Spleen (tissue), 11 donors: ENCODE data around the gene RALGDS. TPM values are rescaled to one million over a fixed set of nuclear protein-coding genes. Genes with fewer than 3 reads are reported as not detected.
"Not testable (repeated sequence)": the region's sequence is repeated elsewhere in the genome, so short reads cannot be mapped to it uniquely, and the experiment has no call there.

Experiments used
- DNase-seq: peaks from one replicate; pipeline ENCODE4 v3.0.0-alpha.2; 2020
- H3K27ac ChIP-seq, 8 donors: fragments of 200-600 bp; sonication (generic) in 7 of 8; 1 replicate in 4 of 8; 2 replicates in 4 of 8; pipeline versions ENCODE4 v1.5.0 to v1.8.0; 2016 to 2021; ENCODE audit warnings: inconsistent platforms in 4 of 8, mild to moderate bottlenecking in 4 of 8, moderate library complexity in 1 of 8
- H3K27me3 ChIP-seq, 7 donors: fragments of 200-600 bp; sonication (generic) in 6 of 7; replicated peaks in 1 of 7; 1 replicate in 4 of 7; 2 replicates in 3 of 7; pipeline versions ENCODE4 v1.5.0 to v1.8.0; 2016 to 2021; ENCODE audit warnings: inconsistent platforms in 3 of 7, mild to moderate bottlenecking in 1 of 7
- H3K36me3 ChIP-seq, 6 donors: fragments of 200-600 bp; sonication (generic) in 5 of 6; 1 replicate in 4 of 6; 2 replicates in 2 of 6; pipeline versions ENCODE4 v1.5.0 to v1.8.0; 2016 to 2021; ENCODE audit warnings: inconsistent platforms in 2 of 6
- H3K4me1 ChIP-seq, 6 donors: fragments of 200-600 bp; sonication (generic) in 5 of 6; 1 replicate in 3 of 6; 2 replicates in 3 of 6; pipeline versions ENCODE4 v1.5.0 to v1.8.0; 2016 to 2021; ENCODE audit warnings: inconsistent platforms in 3 of 6
- H3K4me3 ChIP-seq, 8 donors: fragments of 200-600 bp; sonication (generic) in 7 of 8; 1 replicate in 4 of 8; 2 replicates in 4 of 8; pipeline versions ENCODE4 v1.5.0 to v1.8.0; 2016 to 2021; ENCODE audit warnings: inconsistent platforms in 4 of 8, mild to moderate bottlenecking in 4 of 8, moderate library complexity in 2 of 8
- H3K9me3 ChIP-seq, 8 donors: fragments of 200-600 bp; sonication (generic) in 7 of 8; 1 replicate in 4 of 8; 2 replicates in 4 of 8; pipeline versions ENCODE4 v1.5.0 to v1.8.0; 2016 to 2021; ENCODE audit warnings: inconsistent platforms in 4 of 8
- CTCF ChIP-seq, 11 experiments: fragments of 200-600 bp in 7 of 11; fragments of 450-650 bp in 4 of 11; sonication (generic) in 4 of 11; IDR thresholded peaks in 8 of 11; conservative IDR thresholded peaks in 3 of 11; 1 replicate in 7 of 11; 2 replicates in 4 of 11; pipeline versions ENCODE4 v1.4.0 to v1.8.0; 2016 to 2021; ENCODE audit warnings: antibody characterized with exemption in 11 of 11, inconsistent platforms in 4 of 11, mild to moderate bottlenecking in 1 of 11
- POLR2A ChIP-seq, 3 donors: fragments of 450-650 bp; IDR thresholded peaks; one replicate each; pipeline ENCODE4 v1.5.1; 2017; ENCODE audit warnings: antibody characterized with exemption in 3 of 3, mild to moderate bottlenecking in 1 of 3
- POLR2AphosphoS5 ChIP-seq, 3 donors: sonication (generic); formaldehyde crosslinking; IDR thresholded peaks; one replicate each; pipeline ENCODE4 v1.5.1; 2017; ENCODE audit warnings: antibody characterized with exemption in 3 of 3
- WGBS, 5 donors: extraction: QIAGEN DNeasy Blood & Tissue Kit in 3 of 5; methylation state at CpG; one replicate each; pipeline versions ENCODE4 v1.1.5 to v1.1.7; 2013 to 2018; 5-methylcytosine and 5-hydroxymethylcytosine counted together
- intact Hi-C: fragments of 100-400 bp; cut with DNase I; formaldehyde crosslinking; loops from one replicate; pipeline ENCODE4 v1.15.0; 2023; ENCODE audit warnings: low total_unique reads
- polyA plus RNA-seq, 3 donors: library from polyadenylated mRNA; stranded (reverse); fragments of 200-250 nt; gene quantifications; one replicate each; pipeline ENCODE4 v1.2.1, GENCODE V29; 2013
- total RNA-seq, 7 donors: library from RNA; depleted of rRNA in 3 of 7; stranded (reverse); fragments of >200 nt in 3 of 7; fragmentation: NEBNext Ultra II Directional in 4 of 7; extraction: Animal tissue kit (Norgen Biotek cat#: 25700) in 4 of 7; gene quantifications; one replicate each; pipeline versions ENCODE4 v1.1.0 to v1.2.1, GENCODE V29; 2016 to 2021
- donor health status: healthy with polysubstance abuse.
- donor health status: DM: no; HTN: no; CAD: no; lungs with moderate emphysema.
- donor health status: DM: no; HTN: no; CAD: no.
- donor health status: Bipolar disorder and iron deficiency.
- donor health status: healthy.
- donor health status: DM: no; HTN: no; CAD: no.
- donor health status: DM: yes; HTN: yes; CAD: no.

RALGDS gene
- total and polyA plus RNA-seq, 10 donors, result 21.3 to 74.3 (median 55.8) TPM

GRCh38 chr9:133098104-133098754, 22.8 kb downstream of the RALGDS start:
- H3K9me3 ChIP-seq, result peaks cover 0 to 30% (median 21%) of the 10 kb centered on the region in 8 donors
- 87 to 97% (median 88%) methylated on average over 15 to 16 of the region's 16 CpGs for WGBS, 5 donors
- H3K27me3 ChIP-seq, result no peaks in the 10 kb centered on the region
- intact Hi-C loops, result no loop called here
- no peak overlapping the region for H3K4me3 ChIP-seq
- DNase-seq, result peak; percentile 58
- H3K4me1 ChIP-seq, result peaks cover 0 to 8% (median 1%) of the 10 kb centered on the region in 6 donors
- H3K36me3 ChIP-seq, result peaks cover 9 to 70% (median 63%) of the 10 kb centered on the region in 6 donors
- TF ChIP-seq CTCF (IDR thresholded peaks at IDR 0.05 in 8 of 11, conservative IDR thresholded peaks at IDR 0.05 in 3 of 11), result no peak
- TF ChIP-seq POLR2AphosphoS5 (IDR thresholded peaks at IDR 0.05), result peak in 2 of 3 donors; percentile 24 to 44
- no peak for TF ChIP-seq POLR2A (IDR thresholded peaks at IDR 0.05)
- no peak overlapping the region for H3K27ac ChIP-seq

GRCh38 chr9:133094842-133095393, 26.1 kb downstream of the RALGDS start:
- peaks cover 0 to 30% (median 21%) of the 10 kb centered on the region in 8 donors for H3K9me3 ChIP-seq
- DNase-seq, result no peak
- H3K27ac ChIP-seq, result no peak overlapping the region
- no peaks in the 10 kb centered on the region for H3K27me3 ChIP-seq
- intact Hi-C loops, result no loop called here
- 95 to 100% (median 97%) methylated on average over 3 of the region's 3 CpGs for WGBS, 5 donors
- H3K4me1 ChIP-seq, result peaks cover 0 to 6% (median 0%) of the 10 kb centered on the region in 6 donors
- peaks cover 9 to 36% (median 31%) of the 10 kb centered on the region in 6 donors for H3K36me3 ChIP-seq
- H3K4me3 ChIP-seq, result no peak overlapping the region
- TF ChIP-seq CTCF (IDR thresholded peaks at IDR 0.05 in 8 of 11, conservative IDR thresholded peaks at IDR 0.05 in 3 of 11) (no peak), POLR2A (IDR thresholded peaks at IDR 0.05) (no peak), POLR2AphosphoS5 (IDR thresholded peaks at IDR 0.05) (no peak)

GRCh38 chr9:133094351-133094750, 26.7 kb downstream of the RALGDS start:
- WGBS, 5 donors, result 82 to 90% (median 84%) methylated on average over 4 of the region's 4 CpGs
- H3K27me3 ChIP-seq, H3K27ac ChIP-seq, H3K4me1 ChIP-seq, intact Hi-C loops, H3K4me3 ChIP-seq, DNase-seq: not testable (repeated sequence)
- peaks cover 9 to 31% (median 25%) of the 10 kb centered on the region in 6 donors for H3K36me3 ChIP-seq
- peaks cover 0 to 30% (median 21%) of the 10 kb centered on the region in 8 donors for H3K9me3 ChIP-seq

GRCh38 chr9:133090752-133091385, 30.2 kb downstream of the RALGDS start:
- H3K27me3 ChIP-seq, result no peaks in the 10 kb centered on the region
- DNase-seq, result peak; percentile 45
- TF ChIP-seq CTCF (IDR thresholded peaks at IDR 0.05 in 8 of 11, conservative IDR thresholded peaks at IDR 0.05 in 3 of 11), result no peak
- TF ChIP-seq POLR2A (IDR thresholded peaks at IDR 0.05), result no peak
- TF ChIP-seq POLR2AphosphoS5 (IDR thresholded peaks at IDR 0.05), result no peak
- intact Hi-C loops, result no loop called here
- no peaks in the 10 kb centered on the region for H3K36me3 ChIP-seq
- no peak overlapping the region for H3K27ac ChIP-seq
- peaks cover 0 to 14% (median 8%) of the 10 kb centered on the region in 8 donors for H3K9me3 ChIP-seq
- no peak overlapping the region for H3K4me3 ChIP-seq
- H3K4me1 ChIP-seq, result no peaks in the 10 kb centered on the region
- WGBS, 5 donors, result 73 to 87% (median 86%) methylated on average over 11 of the region's 11 CpGs
